HCT116 (cell line): ENCODE results near the gene ZNF804A. TPM values are rescaled to one million over a fixed set of nuclear protein-coding genes. Genes with fewer than 3 reads are reported as not detected.

Source experiments
- ATAC-seq: fragments of 200-7000 bp; cut with Tn5 transposase; 2 replicates; pipeline ENCODE4 v1.9.1; 2020; ENCODE audit warnings: mild to moderate bottlenecking, moderate library complexity
- BruUV-seq: library from RNA; stranded (reverse); fragments of 400-500 nt; replicated peaks from 2 replicates; lab custom pipeline; 2021; lab: Mats Ljungman, UMichigan
- CTCF ChIA-PET: fragments of 300-600 bp; sonication (Branson Sonifier 250); formaldehyde crosslinking; loops from one replicate; lab custom pipeline; 2021; ENCODE audit warnings: antibody characterized with exemption; lab: Charles Lee
- POLR2A ChIA-PET: fragments of 300-600, 350-600 bp; sonication (Branson Sonifier 250); formaldehyde crosslinking; loops from one replicate; lab custom pipeline; 2021; ENCODE audit warnings: antibody characterized with exemption; lab: Charles Lee
- RAD21 ChIA-PET, 2 experiments: fragments of 300-600 bp; sonication (Branson Sonifier 250); formaldehyde crosslinking; loops; one replicate each; lab custom pipeline; 2023; ENCODE audit warnings: low total read pairs in 2 of 2; ENCODE audit not compliant: uncharacterized antibody in 2 of 2, unreplicated experiment in 2 of 2, low non-redundant PET in 1 of 2; lab: Charles Lee
- DNase-seq: peaks from one replicate; pipeline ENCODE4 v3.0.0-alpha.2; 2010; ENCODE audit warnings: low read depth, low spot score
- H2AFZ ChIP-seq: fragments of 200-600 bp; shearing (Covaris generic), sonication (generic); 2 replicates; pipeline ENCODE4 v1.6.1; 2017; ENCODE audit warnings: low read depth, mixed run types, mixed read lengths, antibody characterized with exemption, low read length; ENCODE audit not compliant: poor library complexity, severe bottlenecking
- H3K27ac ChIP-seq: 2 replicates; pipeline ENCODE4 v1.5.1; 2012; ENCODE audit warnings: low read depth, low read length
- H3K27me3 ChIP-seq: fragments of 200-600 bp; sonication (generic); 2 replicates; pipeline ENCODE4 v1.6.1; 2016; ENCODE audit warnings: mixed run types, low read length, mixed read lengths; ENCODE audit not compliant: insufficient read depth
- H3K36me3 ChIP-seq, 2 experiments: fragments of 200-500 bp in 1 of 2; fragments of 200-600 bp in 1 of 2; sonication (Bioruptor generic) in 1 of 2; sonication (generic) in 1 of 2; 2 replicates each; pipeline versions ENCODE4 v1.5.1 to v1.6.1; 2014 to 2016; ENCODE audit warnings: low read length in 2 of 2, inconsistent platforms in 1 of 2, mixed read lengths in 1 of 2, mixed run types in 1 of 2; ENCODE audit not compliant: insufficient read depth in 2 of 2, control insufficient read depth in 1 of 2
- H3K4me1 ChIP-seq, 2 experiments: fragments of 200-600 bp in 1 of 2; sonication (generic) in 1 of 2; 2 replicates each; pipeline versions ENCODE4 v1.5.1 to v1.6.1; 2012 to 2017; ENCODE audit warnings: low read length in 2 of 2, inconsistent platforms in 1 of 2, mild to moderate bottlenecking in 1 of 2, mixed read lengths in 1 of 2, mixed run types in 1 of 2, moderate library complexity in 1 of 2; ENCODE audit not compliant: insufficient read depth in 2 of 2, control insufficient read depth in 1 of 2
- H3K4me2 ChIP-seq: fragments of 200-600 bp; sonication (generic); 2 replicates; pipeline ENCODE4 v1.6.1; 2017; ENCODE audit warnings: mixed run types, low read length, mixed read lengths
- H3K4me3 ChIP-seq, 2 experiments: fragments of 200-600 bp in 1 of 2; sonication (generic) in 1 of 2; replicated peaks in 1 of 2; 2 replicates each; pipeline ENCODE4 v1.5.1; 2011 to 2016; ENCODE audit warnings: low read length in 2 of 2, control low read depth in 1 of 2, low read depth in 1 of 2, mild to moderate bottlenecking in 1 of 2, mixed read lengths in 1 of 2, mixed run types in 1 of 2
- H3K79me2 ChIP-seq: fragments of 200-600 bp; sonication (generic); 2 replicates; pipeline ENCODE4 v1.6.1; 2017; ENCODE audit warnings: mild to moderate bottlenecking, mixed run types, low read length, moderate library complexity, mixed read lengths; ENCODE audit not compliant: insufficient read depth
- H3K9ac ChIP-seq: fragments of 200-600 bp; sonication (generic); 2 replicates; pipeline ENCODE4 v1.6.1; 2016; ENCODE audit warnings: low read length, mixed read lengths
- H3K9me2 ChIP-seq: fragments of 200-600 bp; sonication (generic), shearing (Covaris generic); 2 replicates; pipeline ENCODE4 v1.6.1; 2017; ENCODE audit warnings: mixed run types, mild to moderate bottlenecking, moderate library complexity; ENCODE audit not compliant: insufficient read depth
- H3K9me3 ChIP-seq, 2 experiments: fragments of 200-500 bp in 1 of 2; fragments of 200-600 bp in 1 of 2; sonication (Bioruptor generic) in 1 of 2; sonication (generic) in 1 of 2; 2 replicates each; pipeline ENCODE4 v1.6.1; 2014 to 2017; ENCODE audit warnings: low read length in 2 of 2, mixed read lengths in 2 of 2, inconsistent platforms in 1 of 2, low read depth in 1 of 2, mild to moderate bottlenecking in 1 of 2, mixed run types in 1 of 2, moderate library complexity in 1 of 2; ENCODE audit not compliant: control insufficient read depth in 1 of 2, insufficient read depth in 1 of 2
- H4K20me1 ChIP-seq: fragments of 200-600 bp; sonication (generic), shearing (Covaris generic); 2 replicates; pipeline ENCODE4 v1.6.1; 2017; ENCODE audit warnings: mixed run types, mild to moderate bottlenecking, moderate library complexity; ENCODE audit not compliant: insufficient read depth
- ATF3 ChIP-seq: IDR thresholded peaks from 2 replicates; pipeline ENCODE4 v1.6.1; 2012
- JUND ChIP-seq: IDR thresholded peaks from 2 replicates; pipeline ENCODE4 v1.6.1; 2012
- POLR2AphosphoS5 ChIP-seq: IDR thresholded peaks from 2 replicates; pipeline ENCODE4 v1.6.1; 2011; ENCODE audit warnings: mild to moderate bottlenecking, low read depth, low read length, moderate library complexity
- RAD21 ChIP-seq: IDR thresholded peaks from 2 replicates; pipeline ENCODE4 v1.6.1; 2012; ENCODE audit warnings: low read depth, mild to moderate bottlenecking
- REST ChIP-seq: IDR thresholded peaks from 2 replicates; pipeline ENCODE4 v1.6.1; 2012; ENCODE audit warnings: low read depth
- SP1 ChIP-seq: IDR thresholded peaks from 2 replicates; pipeline ENCODE4 v1.6.1; 2012; ENCODE audit warnings: low read depth
- SRF ChIP-seq: IDR thresholded peaks from 2 replicates; pipeline ENCODE4 v1.6.1; 2012; ENCODE audit warnings: low read depth
- YY1 ChIP-seq: IDR thresholded peaks from 2 replicates; pipeline ENCODE4 v1.6.1; 2011; ENCODE audit warnings: low read length, low read depth, moderate library complexity, mild to moderate bottlenecking; ENCODE audit not compliant: insufficient replicate concordance; ENCODE audit errors: extremely low read depth
- ZBTB33 ChIP-seq: IDR thresholded peaks from 2 replicates; pipeline ENCODE4 v1.6.1; 2011; ENCODE audit warnings: mild to moderate bottlenecking, low read length, moderate library complexity; ENCODE audit not compliant: insufficient replicate concordance; ENCODE audit errors: extremely low read depth
- ZFX ChIP-seq: fragments of 450-650 bp; IDR thresholded peaks from 2 replicates; pipeline ENCODE4 v1.6.1; 2017
- ZNF274 ChIP-seq: fragments of 200-500 bp; sonication (Bioruptor generic); IDR thresholded peaks from 2 replicates; pipeline ENCODE4 v1.6.1; 2014; ENCODE audit warnings: mild to moderate bottlenecking, low read depth, low read length, inconsistent platforms
- intact Hi-C: fragments of 100-400 bp; cut with micrococcal nuclease; formaldehyde crosslinking; loops from 2 replicates; pipeline ENCODE4 v1.10.0; 2022
- total RNA-seq: library from RNA; stranded (reverse); gene quantifications from one replicate; pipeline ENCODE4 v1.2.1, GENCODE V29; 2021; ENCODE audit not compliant: unreplicated experiment

ZNF804A gene
- total RNA-seq, 1 experiment from 2014 or later, result 0.61 TPM

GRCh38 chr2:184727813-184728212 lies 129.5 kb downstream of the ZNF804A start (continued):
- TF ChIP-seq REST, result no peak
- TF ChIP-seq ZFX, result no peak
- TF ChIP-seq JUND, result no peak
- TF ChIP-seq RAD21, result no peak
- no peak for TF ChIP-seq POLR2AphosphoS5
- TF ChIP-seq SRF, result no peak
- TF ChIP-seq ZBTB33, result no peak

- no peak for ATAC-seq
- no peak overlapping the region for H3K4me2 ChIP-seq
- CTCF ChIA-PET, result no interaction called here
- no peak for TF ChIP-seq ZNF274
- TF ChIP-seq ATF3, result no peak
- no peak for TF ChIP-seq SP1
- TF ChIP-seq YY1, result no peak
- TF ChIP-seq, all 23 proteins: peak for 0
- no TSS peak for BruUV-seq
- intact Hi-C loops, result no loop called here
- H3K36me3 ChIP-seq, result no peaks in the 10 kb centered on the region
- H3K4me3 ChIP-seq, result no peak overlapping the region
- H3K9me2 ChIP-seq, result no peaks in the 10 kb centered on the region
- RAD21 ChIA-PET, result no interaction called here
- H3K27me3 ChIP-seq, result no peaks in the 10 kb centered on the region
- peak overlapping the region; percentile 54 for H2AFZ ChIP-seq
- DNase-seq, result no peak
- no peaks in the 10 kb centered on the region for H4K20me1 ChIP-seq
- no peaks in the 10 kb centered on the region for H3K79me2 ChIP-seq
- POLR2A ChIA-PET, result no interaction called here
- H3K27ac ChIP-seq, result no peak overlapping the region
- no peaks in the 10 kb centered on the region for H3K4me1 ChIP-seq
- H3K9me3 ChIP-seq, result no peaks in the 10 kb centered on the region
- no peak overlapping the region for H3K9ac ChIP-seq
These were observed 130.1 kb downstream of the ZNF804A start for GRCh38 chr2:184728411-184728810.
